Upper lobe of right lung (tissue), 1 donor: ENCODE measurements around the gene SNRNP48. TPM values are rescaled to one million over a fixed set of nuclear protein-coding genes. Genes with fewer than 3 reads are reported as not detected.

Experiments
- ATAC-seq: fragments of 200-7000 bp; cut with Tn5 transposase; one replicate; pipeline ENCODE4 v1.9.1; 2020; ENCODE audit warnings: mild to moderate bottlenecking, moderate library complexity
- DNase-seq: peaks from one replicate; pipeline ENCODE4 v3.0.0-alpha.2; 2020
- H3K27ac ChIP-seq: fragments of 200-600 bp; one replicate; pipeline ENCODE4 v1.8.0; 2022
- H3K27me3 ChIP-seq: fragments of 200-600 bp; one replicate; pipeline ENCODE4 v1.8.0; 2022; ENCODE audit warnings: mild to moderate bottlenecking
- H3K36me3 ChIP-seq: fragments of 200-600 bp; one replicate; pipeline ENCODE4 v1.8.0; 2022
- H3K4me1 ChIP-seq: fragments of 200-600 bp; one replicate; pipeline ENCODE4 v1.8.0; 2022
- H3K4me3 ChIP-seq: fragments of 200-600 bp; one replicate; pipeline ENCODE4 v1.8.0; 2022; ENCODE audit warnings: mild to moderate bottlenecking
- H3K9me3 ChIP-seq: fragments of 200-600 bp; one replicate; pipeline ENCODE4 v1.8.0; 2022
- CTCF ChIP-seq: fragments of 200-600 bp; IDR thresholded peaks from one replicate; pipeline ENCODE4 v1.8.0; 2022; ENCODE audit warnings: antibody characterized with exemption
- intact Hi-C: fragments of 100-400 bp; cut with DNase I; formaldehyde crosslinking; loops from one replicate; pipeline ENCODE4 v1.11.0; 2022
- total RNA-seq: library from RNA; stranded (reverse); fragmentation: NEBNext Ultra II Directional; extraction: Animal tissue kit (Norgen Biotek cat#: 25700); gene quantifications from one replicate; pipeline ENCODE4 v1.2.1, GENCODE V29; 2021
- donor health status: DM: no; HTN: yes; CAD: no; lungs with severe emphysema.

The SNRNP48 gene
- total RNA-seq, 1 donor from 2014 or later = 10.2 TPM

DNA sequence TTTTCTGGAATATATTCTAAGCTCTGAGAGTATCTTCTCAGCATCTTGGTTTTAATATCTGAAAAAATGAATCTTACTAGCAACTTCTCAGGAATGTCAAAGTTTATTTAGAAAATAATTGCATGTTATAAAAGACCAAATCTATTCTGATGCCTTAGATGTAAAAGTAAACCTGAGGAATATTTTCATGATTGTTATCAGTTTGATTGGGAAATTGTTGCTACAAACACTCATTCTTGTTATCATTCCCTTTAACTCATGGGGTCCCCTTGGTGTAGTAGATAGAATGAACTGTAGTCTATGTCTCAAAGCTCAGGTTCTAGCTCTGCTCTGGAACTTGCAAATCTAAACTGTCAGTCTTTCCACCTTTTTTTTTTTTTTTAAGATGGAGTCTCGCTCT is 50.0 kb downstream of the SNRNP48 start:
- ATAC-seq (no peak), DNase-seq (no peak)
- no peak overlapping the region for H3K27ac ChIP-seq
- no peaks in the 10 kb centered on the region for H3K36me3 ChIP-seq
- intact Hi-C loops = no loop called here
- no peaks in the 10 kb centered on the region for H3K9me3 ChIP-seq
- no peaks in the 10 kb centered on the region for H3K4me1 ChIP-seq
- H3K27me3 ChIP-seq = no peaks in the 10 kb centered on the region
- TF ChIP-seq CTCF = no peak
- H3K4me3 ChIP-seq = no peak overlapping the region

GRCh38 chr6:7640607-7641577 is 50.9 kb downstream of the SNRNP48 start:
- Histone ChIP-seq H3K9me3 (no peaks in the 10 kb centered on the region), H3K27me3 (no peaks in the 10 kb centered on the region), H3K36me3 (no peaks in the 10 kb centered on the region), H3K4me1 (no peaks in the 10 kb centered on the region), H3K4me3 (no peak overlapping the region), H3K27ac (no peak overlapping the region)
- intact Hi-C loops = no loop called here
- TF ChIP-seq CTCF = no peak
- no peak for DNase-seq
- no peak for ATAC-seq

GRCh38 chr6:7642791-7643190 is 52.8 kb downstream of the SNRNP48 start:
- Histone ChIP-seq H3K27me3 (no peaks in the 10 kb centered on the region), H3K36me3 (no peaks in the 10 kb centered on the region), H3K9me3 (no peaks in the 10 kb centered on the region), H3K27ac (no peak overlapping the region), H3K4me3 (no peak overlapping the region), H3K4me1 (no peaks in the 10 kb centered on the region)
- no peak for ATAC-seq
- no peak for DNase-seq
- intact Hi-C loops = no loop called here
- no peak for TF ChIP-seq CTCF

DNA sequence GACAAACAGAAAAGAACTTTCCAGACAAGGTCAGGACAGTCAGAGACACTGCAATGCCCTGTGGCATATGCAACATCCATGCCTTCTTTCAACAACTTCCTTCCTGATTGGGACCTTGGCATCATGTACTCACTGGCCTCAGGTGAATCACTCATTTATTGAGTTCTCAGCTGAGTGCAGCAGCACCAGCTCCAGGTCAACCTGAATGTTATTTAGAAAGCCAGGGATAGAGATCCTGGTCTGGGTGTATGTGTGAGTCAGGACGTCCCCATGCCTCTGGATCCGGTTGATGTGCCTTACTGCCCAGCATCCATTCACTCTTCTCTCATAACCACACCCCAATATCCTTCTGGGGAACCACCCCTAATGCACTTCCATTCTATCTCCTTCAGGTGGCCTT is 54.4 kb downstream of the SNRNP48 start:
- Histone ChIP-seq H3K36me3 (no peaks in the 10 kb centered on the region), H3K4me1 (no peaks in the 10 kb centered on the region), H3K27me3 (no peaks in the 10 kb centered on the region), H3K4me3 (no peak overlapping the region), H3K9me3 (no peaks in the 10 kb centered on the region), H3K27ac (no peak overlapping the region)
- no peak for TF ChIP-seq CTCF
- peak; percentile 44 for ATAC-seq
- intact Hi-C loops = no loop called here
- DNase-seq = no peak

DNA sequence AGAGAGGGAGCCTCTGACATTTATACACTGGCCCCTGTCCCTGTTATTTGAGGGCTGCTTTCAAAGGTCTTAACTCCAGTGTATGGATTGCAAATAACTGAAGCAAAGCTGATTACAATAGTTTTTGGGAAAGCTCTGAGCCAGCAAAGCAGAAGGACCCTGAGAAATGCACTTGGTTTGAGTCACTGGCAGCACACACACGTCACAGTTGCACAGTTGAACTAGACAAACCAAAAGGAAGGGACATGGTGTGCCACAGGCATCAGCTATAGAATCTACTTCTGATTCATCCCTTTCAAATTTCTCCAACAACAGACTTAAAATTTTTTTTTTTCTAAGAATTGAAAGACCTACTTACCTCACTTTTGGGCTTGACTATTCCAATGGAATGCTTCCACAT is 56.4 kb downstream of the SNRNP48 start:
- H3K27me3 ChIP-seq = no peaks in the 10 kb centered on the region
- DNase-seq = no peak
- intact Hi-C loops = no loop called here
- H3K4me3 ChIP-seq = no peak overlapping the region
- H3K27ac ChIP-seq = no peak overlapping the region
- no peak for TF ChIP-seq CTCF
- H3K36me3 ChIP-seq = no peaks in the 10 kb centered on the region
- H3K9me3 ChIP-seq = no peaks in the 10 kb centered on the region
- no peak for ATAC-seq
- H3K4me1 ChIP-seq = no peaks in the 10 kb centered on the region
